HL-60 (cell line): ENCODE measurements around the gene HTR3D.

Experiments
- GABPA ChIP-seq: IDR thresholded peaks from 2 replicates; pipeline ENCODE4 v1.6.1; 2012; ENCODE audit warnings: low read depth
- POLR2AphosphoS5 ChIP-seq: IDR thresholded peaks from 2 replicates; pipeline ENCODE4 v1.6.1; 2012; ENCODE audit warnings: low read depth
- SPI1 ChIP-seq: IDR thresholded peaks from 2 replicates; pipeline ENCODE4 v1.6.1; 2012; ENCODE audit warnings: low read depth, mild to moderate bottlenecking, borderline replicate concordance
- TF ChIP-seq, protein P1 (sequence below): IDR thresholded peaks from one replicate; pipeline ENCODE4 v1.5.1; 2011; ENCODE audit warnings: low read length, control low read depth, inconsistent platforms; ENCODE audit not compliant: insufficient read depth
- TF ChIP-seq, protein P2 (sequence below): IDR thresholded peaks from 2 replicates; pipeline ENCODE4 v1.6.1; 2012; ENCODE audit warnings: low read depth; ENCODE audit not compliant: insufficient replicate concordance

GRCh38 chr3:184073621-184074020 lies 42.1 kb downstream of the HTR3D start:
- TF ChIP-seq, protein P1, sequence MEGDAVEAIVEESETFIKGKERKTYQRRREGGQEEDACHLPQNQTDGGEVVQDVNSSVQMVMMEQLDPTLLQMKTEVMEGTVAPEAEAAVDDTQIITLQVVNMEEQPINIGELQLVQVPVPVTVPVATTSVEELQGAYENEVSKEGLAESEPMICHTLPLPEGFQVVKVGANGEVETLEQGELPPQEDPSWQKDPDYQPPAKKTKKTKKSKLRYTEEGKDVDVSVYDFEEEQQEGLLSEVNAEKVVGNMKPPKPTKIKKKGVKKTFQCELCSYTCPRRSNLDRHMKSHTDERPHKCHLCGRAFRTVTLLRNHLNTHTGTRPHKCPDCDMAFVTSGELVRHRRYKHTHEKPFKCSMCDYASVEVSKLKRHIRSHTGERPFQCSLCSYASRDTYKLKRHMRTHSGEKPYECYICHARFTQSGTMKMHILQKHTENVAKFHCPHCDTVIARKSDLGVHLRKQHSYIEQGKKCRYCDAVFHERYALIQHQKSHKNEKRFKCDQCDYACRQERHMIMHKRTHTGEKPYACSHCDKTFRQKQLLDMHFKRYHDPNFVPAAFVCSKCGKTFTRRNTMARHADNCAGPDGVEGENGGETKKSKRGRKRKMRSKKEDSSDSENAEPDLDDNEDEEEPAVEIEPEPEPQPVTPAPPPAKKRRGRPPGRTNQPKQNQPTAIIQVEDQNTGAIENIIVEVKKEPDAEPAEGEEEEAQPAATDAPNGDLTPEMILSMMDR = no peak
- TF ChIP-seq POLR2AphosphoS5 = no peak
- TF ChIP-seq, protein P2, sequence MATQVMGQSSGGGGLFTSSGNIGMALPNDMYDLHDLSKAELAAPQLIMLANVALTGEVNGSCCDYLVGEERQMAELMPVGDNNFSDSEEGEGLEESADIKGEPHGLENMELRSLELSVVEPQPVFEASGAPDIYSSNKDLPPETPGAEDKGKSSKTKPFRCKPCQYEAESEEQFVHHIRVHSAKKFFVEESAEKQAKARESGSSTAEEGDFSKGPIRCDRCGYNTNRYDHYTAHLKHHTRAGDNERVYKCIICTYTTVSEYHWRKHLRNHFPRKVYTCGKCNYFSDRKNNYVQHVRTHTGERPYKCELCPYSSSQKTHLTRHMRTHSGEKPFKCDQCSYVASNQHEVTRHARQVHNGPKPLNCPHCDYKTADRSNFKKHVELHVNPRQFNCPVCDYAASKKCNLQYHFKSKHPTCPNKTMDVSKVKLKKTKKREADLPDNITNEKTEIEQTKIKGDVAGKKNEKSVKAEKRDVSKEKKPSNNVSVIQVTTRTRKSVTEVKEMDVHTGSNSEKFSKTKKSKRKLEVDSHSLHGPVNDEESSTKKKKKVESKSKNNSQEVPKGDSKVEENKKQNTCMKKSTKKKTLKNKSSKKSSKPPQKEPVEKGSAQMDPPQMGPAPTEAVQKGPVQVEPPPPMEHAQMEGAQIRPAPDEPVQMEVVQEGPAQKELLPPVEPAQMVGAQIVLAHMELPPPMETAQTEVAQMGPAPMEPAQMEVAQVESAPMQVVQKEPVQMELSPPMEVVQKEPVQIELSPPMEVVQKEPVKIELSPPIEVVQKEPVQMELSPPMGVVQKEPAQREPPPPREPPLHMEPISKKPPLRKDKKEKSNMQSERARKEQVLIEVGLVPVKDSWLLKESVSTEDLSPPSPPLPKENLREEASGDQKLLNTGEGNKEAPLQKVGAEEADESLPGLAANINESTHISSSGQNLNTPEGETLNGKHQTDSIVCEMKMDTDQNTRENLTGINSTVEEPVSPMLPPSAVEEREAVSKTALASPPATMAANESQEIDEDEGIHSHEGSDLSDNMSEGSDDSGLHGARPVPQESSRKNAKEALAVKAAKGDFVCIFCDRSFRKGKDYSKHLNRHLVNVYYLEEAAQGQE = no peak
- TF ChIP-seq SPI1 = no peak
- no peak for TF ChIP-seq GABPA
